Mesenchymal stem cell (in vitro differentiated cells and primary cell): Measurements from ENCODE around the gene LARP4.

Experiments used
- DNase-seq: peaks from one replicate; pipeline ENCODE4 v3.0.0-alpha.2; 2013
- H2AFZ ChIP-seq: one replicate; pipeline ENCODE4 v1.6.1; 2013; ENCODE audit warnings: low read depth, mild to moderate bottlenecking, control low read depth, inconsistent platforms, low read length, moderate library complexity
- H2AK5ac ChIP-seq: 2 replicates; pipeline ENCODE4 v1.6.1; 2013; ENCODE audit warnings: low read length, moderate library complexity, mild to moderate bottlenecking, inconsistent platforms; ENCODE audit not compliant: severe bottlenecking
- H2BK120ac ChIP-seq: one replicate; pipeline ENCODE4 v1.6.1; 2013; ENCODE audit warnings: low read depth, mild to moderate bottlenecking, inconsistent platforms, low read length, moderate library complexity
- H2BK12ac ChIP-seq, 2 experiments: one replicate each; pipeline ENCODE4 v1.6.1; 2013; ENCODE audit warnings: inconsistent platforms in 2 of 2, low read length in 2 of 2, mild to moderate bottlenecking in 2 of 2, moderate library complexity in 2 of 2, control low read depth in 1 of 2
- H2BK15ac ChIP-seq: one replicate; pipeline ENCODE4 v1.6.1; 2013; ENCODE audit warnings: mild to moderate bottlenecking, low read depth, inconsistent platforms; ENCODE audit not compliant: poor library complexity, severe bottlenecking
- H2BK5ac ChIP-seq: 2 replicates; pipeline ENCODE4 v1.6.1; 2013; ENCODE audit warnings: low read depth, mild to moderate bottlenecking, low read length, control low read depth, inconsistent platforms; ENCODE audit not compliant: poor library complexity, severe bottlenecking
- H3K14ac ChIP-seq, 2 experiments: one replicate each; pipeline ENCODE4 v1.6.1; 2013; ENCODE audit warnings: inconsistent platforms in 2 of 2, low read length in 2 of 2, control low read depth in 1 of 2, mild to moderate bottlenecking in 1 of 2, moderate library complexity in 1 of 2
- H3K18ac ChIP-seq, 2 experiments: one replicate each; pipeline ENCODE4 v1.6.1; 2013; ENCODE audit warnings: inconsistent platforms in 2 of 2, low read length in 2 of 2, control low read depth in 1 of 2, low read depth in 1 of 2, mild to moderate bottlenecking in 1 of 2
- H3K23ac ChIP-seq, 2 experiments: one replicate each; pipeline ENCODE4 v1.6.1; 2013; ENCODE audit warnings: inconsistent platforms in 2 of 2, low read length in 2 of 2, mild to moderate bottlenecking in 2 of 2, moderate library complexity in 2 of 2, control low read depth in 1 of 2
- H3K27ac ChIP-seq: 2 replicates; pipeline ENCODE4 v1.5.1; 2013; ENCODE audit warnings: mild to moderate bottlenecking, moderate library complexity, low read length, control low read depth, inconsistent platforms; ENCODE audit not compliant: poor library complexity, severe bottlenecking
- H3K27me3 ChIP-seq, 2 experiments: 2 replicates each; pipeline versions ENCODE4 v1.6.1 to v1.7.0; 2013; ENCODE audit warnings: low read length in 2 of 2, mild to moderate bottlenecking in 2 of 2, moderate library complexity in 2 of 2, control low read depth in 1 of 2, inconsistent platforms in 1 of 2; ENCODE audit not compliant: control insufficient read depth in 1 of 2, insufficient read depth in 1 of 2
- H3K36me3 ChIP-seq, 2 experiments: 2 replicates each; pipeline versions ENCODE4 v1.6.1 to v1.7.0; 2013; ENCODE audit warnings: low read length in 2 of 2, control low read depth in 1 of 2, inconsistent platforms in 1 of 2, low read depth in 1 of 2, mild to moderate bottlenecking in 1 of 2; ENCODE audit not compliant: insufficient read depth in 2 of 2, control insufficient read depth in 1 of 2
- H3K4ac ChIP-seq, 2 experiments: one replicate each; pipeline ENCODE4 v1.6.1; 2013; ENCODE audit warnings: inconsistent platforms in 2 of 2, low read length in 2 of 2, mild to moderate bottlenecking in 2 of 2, moderate library complexity in 2 of 2, control low read depth in 1 of 2, low read depth in 1 of 2
- H3K4me1 ChIP-seq: 2 replicates; pipeline ENCODE4 v1.6.1; 2013; ENCODE audit warnings: low read depth, low read length, control low read depth; ENCODE audit not compliant: control insufficient read depth, insufficient read depth
- H3K4me2 ChIP-seq: 2 replicates; pipeline ENCODE4 v1.6.1; 2013; ENCODE audit warnings: low read length, mild to moderate bottlenecking, inconsistent platforms; ENCODE audit not compliant: poor library complexity, severe bottlenecking
- H3K4me3 ChIP-seq, 2 experiments: 2 replicates each; pipeline versions ENCODE4 v1.5.1 to v1.7.0; 2013; ENCODE audit warnings: low read length in 2 of 2, mild to moderate bottlenecking in 2 of 2, control low read depth in 1 of 2, low read depth in 1 of 2; ENCODE audit not compliant: insufficient read depth in 1 of 2
- H3K79me1 ChIP-seq: replicated peaks from 2 replicates; pipeline ENCODE4 v1.6.1; 2013; ENCODE audit warnings: mild to moderate bottlenecking, control low read depth, low read length, inconsistent platforms; ENCODE audit not compliant: poor library complexity, severe bottlenecking
- H3K9ac ChIP-seq: 2 replicates; pipeline ENCODE4 v1.7.0; 2013; ENCODE audit warnings: mild to moderate bottlenecking, low read length, moderate library complexity
- H3K9me3 ChIP-seq: 2 replicates; pipeline ENCODE4 v1.7.0; 2013; ENCODE audit warnings: mild to moderate bottlenecking, low read length; ENCODE audit not compliant: control insufficient read depth
- H4K8ac ChIP-seq: one replicate; pipeline ENCODE4 v1.6.1; 2013; ENCODE audit warnings: inconsistent platforms, mild to moderate bottlenecking, low read length, moderate library complexity
- H4K91ac ChIP-seq: one replicate; pipeline ENCODE4 v1.6.1; 2013; ENCODE audit warnings: mild to moderate bottlenecking, low read length, inconsistent platforms
- WGBS: methylation state at CpG from one replicate; pipeline ENCODE4 v1.1.7; 2013; ENCODE audit warnings: mixed read lengths; 5-methylcytosine and 5-hydroxymethylcytosine counted together

Gene LARP4

GRCh38 chr12:50452795-50453194 is 52.1 kb downstream of the LARP4 start:
- no peak overlapping the region for H2BK5ac ChIP-seq
- H3K23ac ChIP-seq, result no peak overlapping the region
- WGBS, result 100% methylated on average over 5 of the region's 5 CpGs
- H3K9ac ChIP-seq, result no peak overlapping the region
- no peak overlapping the region for H3K14ac ChIP-seq
- no peak overlapping the region for H2BK15ac ChIP-seq
- peaks cover 2% of the 10 kb centered on the region for H3K4me1 ChIP-seq
- H3K4me3 ChIP-seq, result no peak overlapping the region
- peaks cover 14% of the 10 kb centered on the region for H3K79me1 ChIP-seq
- H2BK12ac ChIP-seq, result no peak overlapping the region
- H3K27ac ChIP-seq, result no peak overlapping the region
- no peaks in the 10 kb centered on the region for H3K27me3 ChIP-seq
- peaks cover 18 to 79% of the 10 kb centered on the region in 2 experiments for H3K36me3 ChIP-seq
- no peaks in the 10 kb centered on the region for H3K9me3 ChIP-seq
- no peak overlapping the region for H3K4me2 ChIP-seq
- H3K18ac ChIP-seq, result no peak overlapping the region
- H2BK120ac ChIP-seq, result no peak overlapping the region
- no peak overlapping the region for H3K4ac ChIP-seq
- no peak overlapping the region for H4K8ac ChIP-seq
- no peak overlapping the region for H2AK5ac ChIP-seq
- no peak overlapping the region for H2AFZ ChIP-seq
- DNase-seq, result no peak
- no peak overlapping the region for H4K91ac ChIP-seq

- Histone ChIP-seq H3K27ac (no peak overlapping the region), H3K36me3 (peaks cover 17 to 77% of the 10 kb centered on the region in 2 experiments), H4K8ac (no peak overlapping the region), H3K4me1 (peaks cover 5% of the 10 kb centered on the region), H3K79me1 (peaks cover 11% of the 10 kb centered on the region), H3K4me2 (no peak overlapping the region), H3K4ac (no peak overlapping the region), H2BK120ac (no peak overlapping the region), H3K18ac (no peak overlapping the region), H3K23ac (no peak overlapping the region), H2AFZ (no peak overlapping the region), H2AK5ac (no peak overlapping the region), H3K14ac (no peak overlapping the region), H4K91ac (no peak overlapping the region), H2BK15ac (no peak overlapping the region), H3K9me3 (no peaks in the 10 kb centered on the region), H3K4me3 (no peak overlapping the region), H3K9ac (no peak overlapping the region), H3K27me3 (no peaks in the 10 kb centered on the region), H2BK5ac (no peak overlapping the region), H2BK12ac (no peak overlapping the region)
- 95% methylated on average over 3 of the region's 5 CpGs for WGBS
- no peak for DNase-seq
These were observed 53.2 kb downstream of the LARP4 start for GRCh38 chr12:50453872-50454271.

DNA sequence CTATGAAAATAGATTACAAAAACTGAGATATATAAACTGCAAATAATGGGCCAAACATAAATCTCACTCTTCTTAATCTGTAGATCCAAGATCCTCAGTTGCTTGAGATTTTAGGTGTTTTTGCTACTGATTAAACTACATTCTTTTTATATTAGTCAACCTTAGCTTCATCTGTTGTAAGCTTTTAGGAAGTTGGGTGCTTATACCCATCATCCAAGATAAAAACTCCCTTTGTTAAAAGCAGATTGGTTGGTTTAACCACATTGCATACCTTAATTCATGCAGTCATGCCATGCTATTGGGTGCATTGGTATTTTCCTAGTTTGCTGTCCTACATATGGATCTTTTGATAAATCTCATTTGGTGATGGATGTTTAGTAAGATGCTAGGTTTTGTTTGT is 57.9 kb downstream of the LARP4 start:
- no peak for DNase-seq
- Histone ChIP-seq H3K4me3 (no peak overlapping the region), H2AK5ac (no peak overlapping the region), H3K79me1 (peaks cover 13% of the 10 kb centered on the region), H3K14ac (no peak overlapping the region), H4K8ac (no peak overlapping the region), H2BK15ac (no peak overlapping the region), H2BK5ac (no peak overlapping the region), H3K9me3 (no peaks in the 10 kb centered on the region), H3K9ac (no peak overlapping the region), H2BK12ac (no peak overlapping the region), H4K91ac (no peak overlapping the region), H3K27ac (no peak overlapping the region), H3K4ac (no peak overlapping the region), H3K4me1 (peaks cover 5% of the 10 kb centered on the region), H2BK120ac (no peak overlapping the region), H3K23ac (no peak overlapping the region), H3K4me2 (no peak overlapping the region), H3K27me3 (no peaks in the 10 kb centered on the region), H3K18ac (no peak overlapping the region), H3K36me3 (peaks cover 22 to 79% of the 10 kb centered on the region in 2 experiments), H2AFZ (no peak overlapping the region)

- Histone ChIP-seq H2BK120ac (no peak overlapping the region), H2BK12ac (no peak overlapping the region), H3K4ac (no peak overlapping the region), H3K9me3 (no peaks in the 10 kb centered on the region), H4K91ac (no peak overlapping the region), H3K36me3 (peaks cover 32 to 84% of the 10 kb centered on the region in 2 experiments), H3K18ac (no peak overlapping the region), H2BK5ac (no peak overlapping the region), H3K4me1 (no peaks in the 10 kb centered on the region), H2AFZ (no peak overlapping the region), H3K27me3 (no peaks in the 10 kb centered on the region), H3K14ac (no peak overlapping the region), H3K9ac (no peak overlapping the region), H4K8ac (no peak overlapping the region), H3K23ac (no peak overlapping the region), H2BK15ac (no peak overlapping the region), H3K4me2 (no peak overlapping the region), H3K27ac (no peak overlapping the region), H3K4me3 (no peak overlapping the region), H3K79me1 (peaks cover 10% of the 10 kb centered on the region), H2AK5ac (no peak overlapping the region)
- WGBS, result 100% methylated on average over 2 of the region's 3 CpGs
- no peak for DNase-seq
These were observed 66.8 kb downstream of the LARP4 start for GRCh38 chr12:50467439-50467838.
